ENCODE measurements around the gene ZG16B.
A peak's percentile ranks its signal among the peaks of the same experiment; 100 is the strongest.

Gene ZG16B

GRCh38 chr16:2845116-2845515 lies 15.0 kb downstream of the ZG16B start:
- no peak overlapping the region for H2AK5ac ChIP-seq (ENCODE audit: low read depth, low read length)
- WGBS, 2 donors (ENCODE audit: extremely low coverage in 2 of 2, insufficient read length in 2 of 2, insufficient replicate concordance in 1 of 2): no CpG with 5 or more reads among the region's 5 CpGs
- no peaks in the 10 kb centered on the region for H3K36me3 ChIP-seq (replicated peaks in 1 of 2; ENCODE audit: control insufficient read depth in 2 of 2, insufficient read depth in 2 of 2, low read length in 2 of 2)
- no peaks in the 10 kb centered on the region for H3K4me1 ChIP-seq (ENCODE audit: control insufficient read depth in 2 of 2, insufficient read depth in 1 of 2, low read depth in 1 of 2, low read length in 2 of 2)
- no peak overlapping the region for H4K91ac ChIP-seq (ENCODE audit: low read depth, low read length, poor library complexity)
- H3K9me3 ChIP-seq (replicated peaks in 1 of 2; ENCODE audit: control insufficient read depth in 2 of 2, insufficient read depth in 1 of 2, low read depth in 1 of 2, low read length in 2 of 2): peaks cover 0 to 1% of the 10 kb centered on the region in 2 donors
- H3K4me3 ChIP-seq (ENCODE audit: low read length in 2 of 2): no peak overlapping the region
- H2BK120ac ChIP-seq (ENCODE audit: low read depth, low read length): no peak overlapping the region
- peaks cover 0 to 8% (median 3%) of the 10 kb centered on the region in 3 experiments for H3K27me3 ChIP-seq (ENCODE audit: control insufficient read depth in 3 of 3, insufficient read depth in 3 of 3, low read depth in 1 of 3, low read length in 3 of 3)
- H3K4ac ChIP-seq (ENCODE audit: low read length): no peak overlapping the region
- no peak overlapping the region for H3K9ac ChIP-seq (ENCODE audit: low read depth, low read length, poor library complexity)
- H3K4me2 ChIP-seq (ENCODE audit: insufficient read depth, low read length, poor library complexity, severe bottlenecking): no peak overlapping the region
- no peak overlapping the region for H2BK15ac ChIP-seq (ENCODE audit: low read length)
- H2BK5ac ChIP-seq (ENCODE audit: low read length): no peak overlapping the region
- no peak overlapping the region for H2AFZ ChIP-seq (ENCODE audit: low read length)
- DNase-seq (ENCODE audit: low spot score): no peak
- H2BK12ac ChIP-seq (ENCODE audit: low read length): no peak overlapping the region
- no peak overlapping the region for H3K23ac ChIP-seq (ENCODE audit: low read depth, low read length, poor library complexity)
- H3K79me1 ChIP-seq (ENCODE audit: low read depth, low read length): no peaks in the 10 kb centered on the region
- H3K18ac ChIP-seq (ENCODE audit: low read length): no peak overlapping the region
- H4K8ac ChIP-seq (ENCODE audit: low read depth, low read length): no peak overlapping the region
- H3K14ac ChIP-seq (ENCODE audit: low read length): no peak overlapping the region
- no peak overlapping the region for H3K27ac ChIP-seq (replicated peaks; ENCODE audit: low read length)

DNA sequence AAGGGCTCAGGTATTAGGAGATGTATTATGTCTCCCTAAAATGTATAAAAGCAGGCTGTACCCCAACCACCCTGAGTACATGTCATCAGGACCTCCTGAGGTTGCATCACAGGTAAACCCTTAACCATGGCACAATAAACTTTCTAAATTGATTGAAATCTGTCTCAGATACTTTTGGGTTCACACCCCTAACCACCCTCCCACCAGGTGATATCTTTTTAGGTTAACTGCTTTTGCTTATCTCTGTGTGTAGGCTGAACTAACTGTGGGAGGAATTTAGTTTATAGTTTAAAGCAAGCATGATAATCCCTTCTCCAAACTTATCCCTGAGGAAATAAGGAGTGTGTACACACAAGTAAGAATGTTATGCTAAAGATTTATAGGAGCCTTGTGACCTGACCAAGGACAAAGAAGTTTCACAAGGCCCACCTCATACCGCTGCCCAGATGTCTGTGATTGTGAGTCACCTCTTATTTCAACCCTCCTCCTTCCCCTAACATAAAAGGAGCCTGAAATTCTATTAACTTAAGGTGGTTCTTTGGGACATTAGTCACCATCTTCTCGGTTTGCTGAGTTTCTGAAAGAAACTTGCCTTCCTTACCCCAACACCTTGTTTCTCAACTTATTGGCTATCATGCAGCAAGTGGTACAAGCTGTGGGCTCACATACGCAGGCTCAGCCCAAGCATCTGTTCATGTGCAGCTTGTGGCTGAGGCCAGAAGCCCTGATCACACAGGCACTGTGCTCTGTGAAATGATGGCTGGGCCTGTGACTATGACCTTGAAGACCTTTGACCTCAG lies 16.6 kb downstream of the ZG16B start:
- Histone ChIP-seq H4K91ac (ENCODE audit: low read depth, low read length, poor library complexity) (no peak overlapping the region), H3K4me2 (ENCODE audit: insufficient read depth, low read length, poor library complexity, severe bottlenecking) (no peak overlapping the region), H2BK120ac (ENCODE audit: low read depth, low read length) (no peak overlapping the region), H3K36me3 (replicated peaks in 1 of 2; ENCODE audit: control insufficient read depth in 2 of 2, insufficient read depth in 2 of 2, low read length in 2 of 2) (no peaks in the 10 kb centered on the region), H3K9ac (ENCODE audit: low read depth, low read length, poor library complexity) (peak overlapping the region; percentile 74), H3K27ac (replicated peaks; ENCODE audit: low read length) (no peak overlapping the region), H3K18ac (ENCODE audit: low read length) (peak overlapping the region; percentile 33), H3K79me1 (ENCODE audit: low read depth, low read length) (peaks cover 3% of the 10 kb centered on the region), H3K4me3 (ENCODE audit: low read length in 2 of 2) (no peak overlapping the region), H2BK5ac (ENCODE audit: low read length) (no peak overlapping the region), H3K14ac (ENCODE audit: low read length) (no peak overlapping the region), H3K27me3 (ENCODE audit: control insufficient read depth in 3 of 3, insufficient read depth in 3 of 3, low read depth in 1 of 3, low read length in 3 of 3) (peaks cover 0 to 8% (median 3%) of the 10 kb centered on the region in 3 experiments), H2BK12ac (ENCODE audit: low read length) (no peak overlapping the region), H4K8ac (ENCODE audit: low read depth, low read length) (peak overlapping the region; percentile 94), H3K4me1 (ENCODE audit: control insufficient read depth in 2 of 2, insufficient read depth in 1 of 2, low read depth in 1 of 2, low read length in 2 of 2) (no peaks in the 10 kb centered on the region), H3K4ac (ENCODE audit: low read length) (no peak overlapping the region), H2AFZ (ENCODE audit: low read length) (no peak overlapping the region), H2BK15ac (ENCODE audit: low read length) (no peak overlapping the region), H2AK5ac (ENCODE audit: low read depth, low read length) (no peak overlapping the region), H3K23ac (ENCODE audit: low read depth, low read length, poor library complexity) (no peak overlapping the region), H3K9me3 (replicated peaks in 1 of 2; ENCODE audit: control insufficient read depth in 2 of 2, insufficient read depth in 1 of 2, low read depth in 1 of 2, low read length in 2 of 2) (peaks cover 0 to 1% of the 10 kb centered on the region in 2 donors)
- no peak for DNase-seq (ENCODE audit: low spot score)
- no CpG with 5 or more reads among the region's 3 CpGs for WGBS, 2 donors (ENCODE audit: extremely low coverage in 2 of 2, insufficient read length in 2 of 2, insufficient replicate concordance in 1 of 2)

DNA sequence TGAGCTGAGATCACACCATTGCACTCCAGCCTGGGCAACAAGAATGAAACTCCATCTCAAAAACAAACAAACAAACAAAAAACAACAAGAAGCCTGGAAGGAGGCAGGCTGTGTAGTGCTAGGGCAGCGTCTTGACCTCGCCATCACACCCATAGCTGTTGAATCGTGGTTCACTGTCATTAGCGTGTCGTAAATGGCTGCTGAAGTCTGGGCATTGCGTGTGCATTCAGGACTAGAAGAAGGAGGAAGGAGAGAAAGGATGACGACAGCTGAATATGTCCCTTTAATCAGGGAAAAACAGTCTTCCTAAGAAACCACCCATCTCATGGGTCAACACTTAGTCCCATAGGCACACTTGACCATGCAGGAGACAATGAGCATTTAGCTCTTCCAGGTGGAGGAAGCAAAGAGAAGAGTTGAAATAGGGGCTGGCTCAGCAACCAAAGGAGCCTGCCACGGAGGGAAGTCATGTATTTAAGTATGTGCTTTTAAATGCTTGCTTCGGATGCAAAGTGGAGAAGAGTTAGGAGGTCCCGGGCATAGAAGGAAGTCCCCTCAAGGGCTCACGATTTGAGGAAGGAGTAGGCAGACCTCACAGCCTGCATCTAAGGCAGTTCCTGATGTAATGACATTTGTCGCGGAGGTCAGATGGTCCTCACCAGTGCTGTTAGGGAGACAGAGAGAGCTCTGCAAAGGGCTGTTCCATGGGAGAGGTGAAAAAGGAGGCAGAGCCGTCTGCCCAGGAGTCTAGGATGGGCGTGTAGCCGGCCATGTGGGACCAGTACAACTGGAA lies 19.0 kb downstream of the ZG16B start:
- Histone ChIP-seq H3K4ac (ENCODE audit: low read length) (no peak overlapping the region), H3K4me2 (ENCODE audit: insufficient read depth, low read length, poor library complexity, severe bottlenecking) (no peak overlapping the region), H3K14ac (ENCODE audit: low read length) (no peak overlapping the region)

More for the DNA sequence above, 19.0 kb downstream of the ZG16B start:
- Histone ChIP-seq H2AFZ (ENCODE audit: low read length) (no peak overlapping the region), H2BK15ac (ENCODE audit: low read length) (no peak overlapping the region), H3K36me3 (replicated peaks in 1 of 2; ENCODE audit: control insufficient read depth in 2 of 2, insufficient read depth in 2 of 2, low read length in 2 of 2) (no peaks in the 10 kb centered on the region), H2BK120ac (ENCODE audit: low read depth, low read length) (no peak overlapping the region), H3K23ac (ENCODE audit: low read depth, low read length, poor library complexity) (no peak overlapping the region), H2BK12ac (ENCODE audit: low read length) (no peak overlapping the region), H3K79me1 (ENCODE audit: low read depth, low read length) (peaks cover 3% of the 10 kb centered on the region), H3K27ac (replicated peaks; ENCODE audit: low read length) (no peak overlapping the region), H3K4me1 (ENCODE audit: control insufficient read depth in 2 of 2, insufficient read depth in 1 of 2, low read depth in 1 of 2, low read length in 2 of 2) (no peaks in the 10 kb centered on the region), H3K18ac (ENCODE audit: low read length) (no peak overlapping the region), H3K9me3 (replicated peaks in 1 of 2; ENCODE audit: control insufficient read depth in 2 of 2, insufficient read depth in 1 of 2, low read depth in 1 of 2, low read length in 2 of 2) (peaks cover 2 to 3% of the 10 kb centered on the region in 2 donors), H3K9ac (ENCODE audit: low read depth, low read length, poor library complexity) (no peak overlapping the region), H2BK5ac (ENCODE audit: low read length) (no peak overlapping the region), H3K4me3 (ENCODE audit: low read length in 2 of 2) (no peak overlapping the region), H4K8ac (ENCODE audit: low read depth, low read length) (no peak overlapping the region), H3K27me3 (ENCODE audit: control insufficient read depth in 3 of 3, insufficient read depth in 3 of 3, low read depth in 1 of 3, low read length in 3 of 3) (peaks cover 0 to 8% (median 3%) of the 10 kb centered on the region in 3 experiments), H2AK5ac (ENCODE audit: low read depth, low read length) (no peak overlapping the region), H4K91ac (ENCODE audit: low read depth, low read length, poor library complexity) (no peak overlapping the region)
- no CpG with 5 or more reads among the region's 16 CpGs for WGBS, 2 donors (ENCODE audit: extremely low coverage in 2 of 2, insufficient read length in 2 of 2, insufficient replicate concordance in 1 of 2)
- DNase-seq (ENCODE audit: low spot score): no peak
